ENCODE measurements around the gene ZNG1F. TPM values are rescaled to one million over a fixed set of nuclear protein-coding genes. Genes with fewer than 3 reads are reported as not detected.
"Not testable (repeated sequence)": the region's sequence is repeated elsewhere in the genome, so short reads cannot be mapped to it uniquely, and the experiment has no call there.

The ZNG1F gene
- total and polyA plus RNA-seq, 2 of the 4 experiments (the other 2 are of a cell fraction) = 3.4 to 6.5 TPM

DNA sequence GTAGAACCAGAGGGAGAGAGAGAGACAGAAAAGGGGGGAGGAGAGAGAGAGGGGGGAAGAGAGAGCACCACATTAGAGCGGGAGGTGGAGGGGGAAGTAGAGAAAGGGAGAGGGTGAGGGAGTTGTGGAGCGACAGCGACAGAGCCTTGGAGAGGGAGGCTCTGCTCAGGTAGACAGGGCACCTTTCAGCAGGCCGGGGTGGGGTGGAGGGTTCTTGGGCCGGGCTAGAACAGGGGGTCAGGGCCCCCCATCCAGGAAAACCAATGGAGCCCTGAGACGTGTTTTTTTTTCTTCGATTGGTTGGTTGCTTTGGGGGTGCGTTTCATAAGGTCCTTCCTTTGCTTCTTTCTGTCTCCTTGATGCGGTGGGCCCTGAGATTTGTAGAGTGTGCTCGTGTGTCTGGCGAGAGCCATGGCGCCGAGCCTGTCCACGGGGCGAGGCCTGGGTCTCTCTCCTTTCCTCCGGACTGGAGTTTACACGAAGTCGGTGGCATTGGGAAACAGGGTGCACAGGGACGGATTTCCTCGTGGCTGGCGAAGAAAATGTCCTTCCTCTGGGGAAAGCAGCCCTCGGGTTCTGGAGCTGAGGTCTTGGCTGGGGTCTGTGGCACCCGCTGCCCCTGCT is 47.5 kb upstream of the ZNG1F start:
- H3K4ac ChIP-seq (ENCODE audit: low read depth, low read length); H2AFZ ChIP-seq (replicated peaks; ENCODE audit: low read length, poor library complexity); intact Hi-C loops (cut with micrococcal nuclease); H3K27ac ChIP-seq (ENCODE audit: insufficient read depth, low read length); H3K36me3 ChIP-seq (ENCODE audit: control insufficient read depth, insufficient read depth, low read length); H3K4me3 ChIP-seq (ENCODE audit: insufficient read depth, low read depth, low read length); H3K27me3 ChIP-seq (ENCODE audit: control insufficient read depth, insufficient read depth, low read length); H3K9ac ChIP-seq (ENCODE audit: low read depth, low read length); H3K4me2 ChIP-seq (ENCODE audit: low read depth, low read length); H3K4me1 ChIP-seq (ENCODE audit: control insufficient read depth, insufficient read depth, low read length); H2BK15ac ChIP-seq (ENCODE audit: low read depth, low read length); H3K79me1 ChIP-seq (ENCODE audit: low read depth in 1 of 2, low read length in 2 of 2); H3K9me1 ChIP-seq (ENCODE audit: insufficient read depth, low read length); H3K23ac ChIP-seq (ENCODE audit: low read depth, low read length); in situ Hi-C loops (cut with MboI; ENCODE audit: low sequenced_read_pairs); H2AK9ac ChIP-seq (replicated peaks; ENCODE audit: low read depth, low read length, poor library complexity); H3K56ac ChIP-seq (ENCODE audit: extremely low read depth, insufficient read depth, low read length); ATAC-seq (ENCODE audit: low read depth); H4K5ac ChIP-seq (ENCODE audit: low read depth, low read length); H4K91ac ChIP-seq (ENCODE audit: insufficient read depth, low read depth, low read length); DNase-seq; H3K14ac ChIP-seq (replicated peaks; ENCODE audit: low read depth, low read length); H4K20me1 ChIP-seq (ENCODE audit: insufficient read depth, low read length); BruUV-seq (replicated peaks); H2BK120ac ChIP-seq (ENCODE audit: low read depth, low read length); H4K8ac ChIP-seq (ENCODE audit: low read depth in 2 of 2, low read length in 2 of 2); H3K9me3 ChIP-seq (ENCODE audit: control insufficient read depth, insufficient read depth, low read length); H2BK20ac ChIP-seq (ENCODE audit: low read depth, low read length); dilution Hi-C loops (cut with HindIII; ENCODE audit: low sequenced_read_pairs, unreplicated experiment); CTCF ChIA-PET; H2BK5ac ChIP-seq (ENCODE audit: low read depth, low read length, poor library complexity, severe bottlenecking); POLR2A ChIA-PET (ENCODE audit: unreplicated experiment); H3K18ac ChIP-seq (ENCODE audit: low read depth, low read length); H2AK5ac ChIP-seq (ENCODE audit: low read depth, low read length): not testable (repeated sequence)
- WGBS, 2 experiments (ENCODE audit: extremely low coverage in 2 of 2, insufficient read length in 1 of 2) = 80% methylated on average over 1 of the region's 23 CpGs; no CpG with 5 or more reads in 1 of the 2 experiments

- H3K18ac ChIP-seq (ENCODE audit: low read depth, low read length); BruUV-seq (replicated peaks); H3K79me1 ChIP-seq (ENCODE audit: low read depth in 1 of 2, low read length in 2 of 2); H2BK5ac ChIP-seq (ENCODE audit: low read depth, low read length, poor library complexity, severe bottlenecking); H3K9me1 ChIP-seq (ENCODE audit: insufficient read depth, low read length); CTCF ChIA-PET; H3K27me3 ChIP-seq (ENCODE audit: control insufficient read depth, insufficient read depth, low read length); H3K36me3 ChIP-seq (ENCODE audit: control insufficient read depth, insufficient read depth, low read length); H2AFZ ChIP-seq (replicated peaks; ENCODE audit: low read length, poor library complexity); POLR2A ChIA-PET (ENCODE audit: unreplicated experiment); H2BK15ac ChIP-seq (ENCODE audit: low read depth, low read length); H2BK20ac ChIP-seq (ENCODE audit: low read depth, low read length); H4K91ac ChIP-seq (ENCODE audit: insufficient read depth, low read depth, low read length); H3K9ac ChIP-seq (ENCODE audit: low read depth, low read length); H3K4me2 ChIP-seq (ENCODE audit: low read depth, low read length); H3K27ac ChIP-seq (ENCODE audit: insufficient read depth, low read length); H2AK9ac ChIP-seq (replicated peaks; ENCODE audit: low read depth, low read length, poor library complexity); H3K4me1 ChIP-seq (ENCODE audit: control insufficient read depth, insufficient read depth, low read length); DNase-seq; H2AK5ac ChIP-seq (ENCODE audit: low read depth, low read length); H4K5ac ChIP-seq (ENCODE audit: low read depth, low read length); H2BK120ac ChIP-seq (ENCODE audit: low read depth, low read length); H3K4me3 ChIP-seq (ENCODE audit: insufficient read depth, low read depth, low read length); H3K56ac ChIP-seq (ENCODE audit: extremely low read depth, insufficient read depth, low read length); H4K8ac ChIP-seq (ENCODE audit: low read depth in 2 of 2, low read length in 2 of 2); intact Hi-C loops (cut with micrococcal nuclease); in situ Hi-C loops (cut with MboI; ENCODE audit: low sequenced_read_pairs); dilution Hi-C loops (cut with HindIII; ENCODE audit: low sequenced_read_pairs, unreplicated experiment); H3K14ac ChIP-seq (replicated peaks; ENCODE audit: low read depth, low read length); H3K9me3 ChIP-seq (ENCODE audit: control insufficient read depth, insufficient read depth, low read length); H3K4ac ChIP-seq (ENCODE audit: low read depth, low read length); H3K23ac ChIP-seq (ENCODE audit: low read depth, low read length); H4K20me1 ChIP-seq (ENCODE audit: insufficient read depth, low read length): not testable (repeated sequence)
- peak; percentile 29; the same call in 1 of the 2 replicates for ATAC-seq (ENCODE audit: low read depth)
- 78% methylated on average over 8 of the region's 55 CpGs; no CpG with 5 or more reads in 1 of the 2 experiments for WGBS, 2 experiments (ENCODE audit: extremely low coverage in 2 of 2, insufficient read length in 1 of 2)
Observed at GRCh38 chr9:41234811-41235805, 46.0 kb upstream of the ZNG1F start.

All from IMR-90 (cell line).